HG02678 (cell line): ENCODE results near the gene KCNG2.

Experiments
- ATAC-seq: cut with Tn5 transposase; IDR thresholded peaks from one replicate; pipeline ENCODE4 v1.9.1; 2021; ENCODE audit warnings: mild to moderate bottlenecking, moderate library complexity; ENCODE audit not compliant: unreplicated experiment

Gene KCNG2

DNA sequence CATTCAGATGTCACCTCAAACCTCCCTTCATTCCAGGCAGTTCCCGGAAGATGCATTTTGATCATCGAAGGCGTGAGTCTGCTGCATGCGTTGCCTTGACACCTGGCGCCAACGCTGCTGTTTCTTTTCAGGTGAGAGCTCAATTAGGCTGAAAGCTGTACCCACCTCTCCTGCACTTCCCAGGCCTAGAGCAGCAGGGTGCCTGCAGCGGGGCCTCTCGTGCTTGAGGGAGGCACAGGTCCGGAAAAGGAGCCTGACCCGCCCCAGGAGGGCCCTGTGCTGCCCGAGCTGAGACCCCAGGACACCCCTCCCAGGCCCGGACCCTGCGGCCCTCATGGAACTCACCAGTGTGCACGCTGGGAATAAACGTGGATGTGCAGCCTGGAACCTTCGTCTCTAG, 31.4 kb upstream of the KCNG2 start:
- ATAC-seq = no peak

DNA sequence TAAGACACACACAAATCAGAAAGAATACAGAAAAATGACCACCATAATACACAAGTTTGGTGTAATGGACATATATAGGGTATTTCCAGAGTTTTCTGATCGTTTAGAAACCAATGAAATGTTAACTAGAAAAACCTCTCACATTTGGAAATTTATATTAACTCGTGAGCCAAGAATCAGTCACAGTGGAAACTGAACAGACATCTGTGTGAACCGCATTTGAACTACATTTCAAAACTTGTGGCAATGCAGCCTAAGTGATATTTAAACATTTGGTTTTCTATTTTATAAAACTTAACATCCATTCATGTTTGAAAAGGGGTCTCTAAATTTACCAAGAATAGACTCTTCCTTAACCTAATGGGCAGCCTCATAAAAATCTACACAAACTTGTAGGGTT, 29.0 kb upstream of the KCNG2 start:
- ATAC-seq = no peak

DNA sequence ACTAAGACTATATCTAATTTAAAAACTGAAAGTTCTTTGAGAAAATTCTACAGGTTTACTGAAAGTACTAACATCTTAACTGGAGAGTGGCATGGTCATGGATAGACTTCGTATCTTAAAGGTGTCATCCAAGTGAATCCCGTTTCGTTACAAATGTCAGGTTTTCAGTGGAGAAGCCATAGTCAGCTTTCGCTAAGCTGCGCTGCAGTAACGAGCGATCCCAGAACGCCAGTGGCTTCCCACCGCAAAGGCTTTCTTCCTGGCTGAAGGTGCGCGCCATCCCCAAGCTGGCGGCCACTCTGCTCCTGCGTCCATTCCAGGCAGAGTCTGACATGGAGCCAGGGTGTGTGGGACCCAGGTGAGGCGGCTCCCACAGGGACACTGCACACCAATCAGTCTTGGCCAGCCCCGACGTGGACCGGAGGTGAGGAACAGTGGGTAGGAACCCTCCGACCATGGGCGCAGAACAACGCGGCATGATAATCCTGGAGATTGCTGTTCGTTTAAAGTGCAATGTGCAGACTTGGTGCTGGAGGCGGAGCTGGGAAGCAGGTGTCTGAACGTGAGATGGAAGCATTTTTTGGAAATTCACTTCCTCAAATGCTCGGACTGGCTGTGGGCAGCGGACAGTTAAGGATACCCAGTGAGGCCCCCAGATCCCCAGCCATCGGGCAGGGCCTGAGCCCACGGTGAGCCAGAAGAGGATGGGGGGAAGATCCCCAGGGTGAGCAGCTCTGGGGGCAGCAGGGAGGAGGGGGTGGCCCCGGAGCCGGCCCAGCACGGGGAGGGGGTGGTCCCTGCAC, 27.8 kb upstream of the KCNG2 start:
- no peak for ATAC-seq

DNA sequence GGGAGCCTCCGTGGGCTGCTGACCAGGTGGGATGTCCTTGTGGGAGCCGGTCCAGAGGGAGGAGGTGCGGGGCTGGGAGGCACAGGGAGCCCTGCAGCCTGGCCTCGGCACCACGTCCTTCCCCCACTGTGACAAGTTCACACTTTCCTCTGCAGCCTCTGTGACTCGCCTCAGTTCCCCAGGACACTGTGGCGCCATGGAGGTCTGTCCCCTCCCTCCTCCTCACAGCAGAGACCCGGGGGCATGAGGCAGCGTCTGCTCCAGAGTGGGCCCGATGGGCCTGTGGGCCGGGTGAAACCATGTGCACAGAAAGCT, 27.3 kb upstream of the KCNG2 start:
- no peak for ATAC-seq

DNA sequence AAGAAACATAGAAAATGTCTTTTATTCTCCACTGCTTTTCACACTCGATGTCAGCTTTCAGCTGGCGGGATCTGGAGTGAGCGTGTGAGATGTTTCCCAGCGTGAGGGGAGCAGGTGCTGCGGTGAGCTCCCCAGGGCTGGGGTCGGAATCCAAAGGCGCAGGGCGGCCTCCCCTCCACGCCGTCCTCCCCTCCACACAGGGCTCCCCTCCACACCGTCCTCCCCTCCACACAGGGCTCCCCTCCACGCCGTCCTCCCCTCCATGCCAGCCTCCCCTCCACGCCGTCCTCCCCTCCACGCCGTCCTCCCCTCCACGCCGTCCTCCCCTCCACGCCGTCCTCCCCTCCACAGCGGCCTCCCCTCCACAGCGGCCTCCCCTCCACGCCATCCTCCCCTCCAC, 26.9 kb upstream of the KCNG2 start:
- no peak for ATAC-seq

DNA sequence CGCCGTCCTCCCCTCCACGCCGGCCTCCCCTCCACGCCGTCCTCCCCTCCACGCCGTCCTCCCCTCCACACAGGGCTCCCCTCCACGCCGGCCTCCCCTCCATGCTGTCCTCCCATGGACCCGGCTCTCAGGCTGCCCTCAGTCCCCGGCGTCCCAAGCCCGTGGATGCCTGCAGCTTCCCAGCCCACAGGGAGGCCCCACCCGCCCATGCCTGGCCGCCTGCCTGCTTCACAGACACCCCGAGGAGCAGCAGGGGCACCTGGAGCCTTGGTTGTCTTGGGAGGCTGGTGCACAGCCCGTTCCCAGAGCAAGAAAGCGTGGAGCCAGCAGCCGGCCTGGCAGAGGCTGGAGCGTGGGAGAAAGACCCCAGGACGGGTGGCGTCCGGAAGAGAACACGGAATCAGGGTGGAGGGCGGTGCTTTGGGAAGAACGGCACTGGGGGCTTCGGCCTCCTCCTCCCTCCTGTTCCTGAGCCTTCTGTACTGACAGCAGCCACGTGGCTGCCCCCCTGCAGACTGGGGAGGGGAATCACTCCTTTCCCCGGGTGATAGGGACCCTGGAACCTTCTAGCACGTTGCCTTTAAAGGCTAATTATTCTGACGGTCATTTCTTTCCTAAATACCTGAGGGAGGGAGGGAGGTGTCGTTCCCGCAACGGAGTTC, 26.2 kb upstream of the KCNG2 start:
- ATAC-seq = no peak

- ATAC-seq = no peak
Observed at GRCh38 chr18:79772108-79772864, 25.5 kb upstream of the KCNG2 start.

- ATAC-seq = no peak
Observed at GRCh38 chr18:79772865-79773696, 24.7 kb upstream of the KCNG2 start.

GRCh38 chr18:79774111-79774510, 23.6 kb upstream of the KCNG2 start:
- ATAC-seq = no peak

- ATAC-seq = no peak
Observed at GRCh38 chr18:79775441-79776221, 22.1 kb upstream of the KCNG2 start.

- ATAC-seq = no peak
Observed at GRCh38 chr18:79776674-79777073, 21.1 kb upstream of the KCNG2 start.

- ATAC-seq = no peak
Observed at GRCh38 chr18:79778291-79778791, 19.4 kb upstream of the KCNG2 start.

- ATAC-seq = no peak
Observed at GRCh38 chr18:79779021-79779699, 18.6 kb upstream of the KCNG2 start.

GRCh38 chr18:79779700-79780190, 18.0 kb upstream of the KCNG2 start:
- ATAC-seq = no peak

- no peak for ATAC-seq
Observed at GRCh38 chr18:79780547-79780946, 17.2 kb upstream of the KCNG2 start.

GRCh38 chr18:79781331-79781941, 16.3 kb upstream of the KCNG2 start:
- ATAC-seq = no peak

GRCh38 chr18:79782566-79783308, 15.0 kb upstream of the KCNG2 start:
- no peak for ATAC-seq
